Esophagus (tissue), 2 donors: ENCODE results near the gene G6PD. TPM values are rescaled to one million over a fixed set of nuclear protein-coding genes. Genes with fewer than 3 reads are reported as not detected.
"Not testable (repeated sequence)": the region's sequence is repeated elsewhere in the genome, so short reads cannot be mapped to it uniquely, and the experiment has no call there.

Experiments
- H3K27ac ChIP-seq, 2 donors: one replicate each; pipeline ENCODE4 v1.5.1; 2013; ENCODE audit warnings: low read depth in 2 of 2, mild to moderate bottlenecking in 2 of 2, inconsistent platforms in 1 of 2, low read length in 1 of 2, moderate library complexity in 1 of 2
- H3K27me3 ChIP-seq, 2 donors: one replicate each; pipeline ENCODE4 v1.6.1; 2013; ENCODE audit warnings: low read length in 2 of 2, control low read depth in 1 of 2, mild to moderate bottlenecking in 1 of 2; ENCODE audit not compliant: insufficient read depth in 2 of 2, control insufficient read depth in 1 of 2
- H3K36me3 ChIP-seq, 2 donors: one replicate each; pipeline ENCODE4 v1.6.1; 2013; ENCODE audit warnings: low read length in 1 of 2; ENCODE audit not compliant: control insufficient read depth in 2 of 2, insufficient read depth in 2 of 2
- H3K4me1 ChIP-seq, 2 donors: one replicate each; pipeline ENCODE4 v1.6.1; 2013; ENCODE audit warnings: low read length in 1 of 2; ENCODE audit not compliant: control insufficient read depth in 2 of 2, insufficient read depth in 2 of 2
- H3K4me3 ChIP-seq, 2 donors: one replicate each; pipeline ENCODE4 v1.5.1; 2013; ENCODE audit warnings: low read length in 2 of 2, mild to moderate bottlenecking in 2 of 2, low read depth in 1 of 2, moderate library complexity in 1 of 2
- H3K9me3 ChIP-seq, 2 donors: one replicate each; pipeline ENCODE4 v1.6.1; 2013; ENCODE audit warnings: mild to moderate bottlenecking in 2 of 2, low read depth in 1 of 2, low read length in 1 of 2, moderate library complexity in 1 of 2; ENCODE audit not compliant: control insufficient read depth in 2 of 2, insufficient read depth in 1 of 2
- WGBS, 2 donors: extraction: QIAGEN DNeasy Blood & Tissue Kit; methylation state at CpG; one replicate each; pipeline ENCODE4 v1.1.7; 2013; 5-methylcytosine and 5-hydroxymethylcytosine counted together
- polyA plus RNA-seq, 2 donors: library from polyadenylated mRNA; stranded (reverse); fragments of 200-250 nt; gene quantifications; one replicate each; pipeline ENCODE4 v1.2.3, GENCODE V29; 2013
- donor health status: healthy with polysubstance abuse.
- donor health status: Bipolar disorder and iron deficiency.

Gene G6PD
- polyA plus RNA-seq, 2 donors: 42.7 to 46.9 TPM

DNA sequence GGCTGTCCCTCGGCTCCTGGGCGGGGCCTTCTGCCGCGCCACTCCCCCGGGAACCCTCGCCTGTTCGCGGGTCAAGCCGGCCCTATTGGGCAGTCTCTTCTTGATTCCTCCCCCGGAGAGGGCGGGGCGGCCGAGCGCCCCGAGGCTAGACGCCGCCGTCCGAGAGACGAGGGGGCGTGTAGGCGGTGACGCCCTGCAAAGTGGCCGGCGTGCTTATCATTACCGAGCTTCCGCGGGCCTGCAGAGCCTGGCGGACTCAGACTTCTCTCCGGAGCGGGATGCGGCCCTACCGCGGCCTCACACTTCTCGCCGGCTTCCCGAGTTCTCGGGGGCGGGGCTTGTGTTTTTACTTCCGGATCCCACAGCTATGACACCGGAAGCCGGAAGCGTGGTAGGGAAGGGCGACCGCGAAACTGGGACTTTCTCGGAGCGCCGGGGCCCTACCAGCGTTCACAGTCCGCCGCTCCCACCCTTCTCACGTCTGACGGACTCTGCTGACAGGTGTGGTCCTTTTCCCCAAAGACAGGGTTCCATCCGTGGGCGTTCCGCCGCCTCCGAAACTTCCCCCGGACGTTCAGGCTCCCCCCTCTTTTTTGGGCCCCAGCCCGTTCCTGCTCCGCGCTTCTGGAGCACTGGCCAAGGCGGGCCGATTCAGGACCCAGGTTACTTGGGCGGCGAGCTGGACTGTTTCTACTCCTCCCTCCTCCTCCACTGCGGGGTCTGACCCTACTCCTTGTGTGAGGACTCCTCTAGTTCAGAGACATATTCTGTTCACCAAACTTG, 790 bp upstream of the G6PD start, which contains the start of gene IKBKG:
Gene IKBKG (plus strand): TSS at position 376 of the 783 bp plus-strand sequence. CDS start 4,383 bp downstream, outside the sequence.
- Histone ChIP-seq H3K27me3 (no peaks in the 10 kb centered on the region), H3K4me3 (peak within 1 kb of the TSS; percentile 49 to 68), H3K4me1 (peaks cover 0 to 7% of the 10 kb centered on the region in 2 donors), H3K27ac (peak within 1 kb of the TSS; percentile 95 to 97), H3K36me3 (peaks cover 0 to 4% of the 10 kb centered on the region in 2 donors), H3K9me3 (peaks cover 0 to 4% of the 10 kb centered on the region in 2 donors)
- WGBS, 2 donors: 1 to 41% methylated on average over 68 to 69 of the region's 69 CpGs

DNA sequence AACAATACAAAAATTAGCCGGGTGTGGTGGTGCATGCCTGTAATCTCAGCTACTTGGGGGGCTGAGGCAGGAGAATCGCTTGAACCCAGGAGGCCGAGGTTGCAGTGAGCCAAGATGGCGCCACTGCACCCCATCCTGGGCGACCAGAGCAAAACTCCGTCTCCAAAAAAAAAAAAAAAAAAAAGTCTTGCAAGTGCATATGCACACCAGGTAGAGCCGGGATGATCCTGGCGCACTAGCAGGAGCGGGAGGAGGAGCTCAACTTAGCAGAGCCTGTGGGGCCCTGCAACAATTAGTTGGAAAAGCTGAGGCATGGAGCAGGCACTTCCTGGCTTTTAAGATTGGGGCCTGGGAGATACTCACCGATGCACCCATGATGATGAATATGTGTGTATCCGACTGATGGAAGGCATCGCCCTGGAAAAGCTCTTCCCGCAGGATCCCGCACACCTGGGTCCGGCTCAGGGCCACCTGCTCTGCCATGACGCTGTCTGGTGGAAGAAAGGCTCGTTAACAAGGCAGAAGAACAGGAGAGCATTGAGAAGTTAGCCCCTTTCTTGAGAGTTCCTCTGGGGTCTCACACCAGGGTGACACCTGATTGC, 872 bp downstream of the G6PD start:
- H3K9me3 ChIP-seq: peaks cover 0 to 4% of the 10 kb centered on the region in 2 donors
- no peaks in the 10 kb centered on the region for H3K36me3 ChIP-seq
- WGBS, 2 donors: 90 to 91% methylated on average over 17 of the region's 17 CpGs
- H3K4me1 ChIP-seq: peaks cover 0 to 17% of the 10 kb centered on the region in 2 donors
- H3K27me3 ChIP-seq: no peaks in the 10 kb centered on the region
- peak overlapping the region in 1 of 2 donors; percentile 49 for H3K4me3 ChIP-seq
- H3K27ac ChIP-seq: no peak overlapping the region

DNA sequence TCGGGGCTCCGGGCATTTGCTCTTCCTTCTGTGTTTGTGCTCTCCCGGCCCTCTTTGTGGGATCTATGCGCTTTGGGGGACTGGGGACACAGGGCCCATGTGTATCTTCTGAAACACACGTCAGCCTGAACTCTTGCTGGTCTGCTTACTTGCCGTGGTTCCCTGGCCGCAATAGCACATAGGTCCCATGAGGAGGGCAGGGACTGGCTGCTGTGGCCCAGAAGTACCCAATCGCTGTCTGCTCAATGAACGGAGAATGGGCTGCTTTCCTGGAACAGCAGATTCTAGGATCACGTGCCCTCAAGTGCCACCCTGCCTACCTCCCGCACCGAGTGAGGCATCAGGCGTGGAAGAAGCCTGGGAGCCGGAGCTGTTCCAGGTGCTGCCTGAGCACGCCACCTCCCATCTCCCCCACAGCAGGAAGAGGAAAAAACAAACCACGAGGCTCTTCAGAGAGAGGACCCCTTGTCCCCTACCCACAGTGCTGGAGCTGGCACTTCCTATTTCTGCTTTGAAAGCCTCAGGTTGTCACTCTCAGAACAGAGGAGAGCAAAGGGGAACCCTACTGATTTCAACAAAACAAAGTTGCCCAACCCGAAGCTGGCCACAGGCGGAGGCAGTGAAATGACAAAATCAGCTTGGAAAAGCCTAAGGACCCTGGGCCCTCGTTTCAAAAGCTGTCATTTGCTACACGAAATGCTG, 3.8 kb downstream of the G6PD start:
- Histone ChIP-seq H3K27ac (peak overlapping the region; percentile 72 to 84), H3K9me3 (peaks cover 0 to 4% of the 10 kb centered on the region in 2 donors), H3K36me3 (no peaks in the 10 kb centered on the region), H3K4me1 (peaks cover 0 to 20% of the 10 kb centered on the region in 2 donors), H3K4me3 (no peak overlapping the region), H3K27me3 (no peaks in the 10 kb centered on the region)
- WGBS, 2 donors: 48 to 64% methylated on average over 20 of the region's 20 CpGs

DNA sequence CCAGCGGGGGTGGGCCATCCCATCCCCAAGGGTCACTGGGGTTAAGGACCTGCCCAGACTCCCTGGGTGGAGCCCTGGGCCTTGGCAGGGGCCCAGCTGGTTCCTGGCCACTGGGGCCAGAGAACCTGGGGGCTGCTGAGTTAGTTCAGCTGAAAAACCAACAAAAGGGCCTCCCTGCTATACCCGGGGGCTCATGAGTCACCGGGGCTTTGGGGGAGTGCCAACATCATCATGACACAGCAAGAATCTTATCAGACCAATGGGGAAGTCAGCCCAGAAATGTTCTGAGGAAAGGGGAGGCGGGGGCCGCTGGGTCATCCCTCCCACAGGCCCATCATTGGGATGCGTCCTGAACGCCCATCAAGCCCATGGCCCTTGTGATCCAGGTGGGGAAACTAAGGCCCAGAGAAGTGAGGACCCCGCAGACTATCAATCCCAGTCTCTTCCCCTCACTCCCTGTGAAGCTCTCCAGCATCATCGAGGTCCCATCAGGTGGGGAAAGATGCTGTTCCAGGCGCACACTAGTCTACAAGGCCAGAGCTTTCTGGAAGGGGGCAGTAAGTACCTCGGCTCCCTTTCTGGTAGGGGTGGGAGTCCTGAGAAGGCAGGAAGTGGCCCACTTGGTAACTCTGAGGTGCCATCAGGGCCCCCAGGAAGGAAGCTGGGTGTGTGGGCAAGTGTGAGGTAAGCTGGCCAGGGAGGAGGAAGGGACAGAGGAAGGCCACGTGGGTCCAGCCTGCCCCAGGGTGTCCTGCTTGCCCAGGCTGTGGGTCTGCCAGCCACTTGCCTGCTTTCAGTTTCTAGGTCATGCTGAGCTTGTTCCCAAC, 4.5 kb downstream of the G6PD start:
- WGBS, 2 donors: 35 to 54% methylated on average over 11 to 12 of the region's 12 CpGs
- H3K4me1 ChIP-seq: peaks cover 0 to 20% of the 10 kb centered on the region in 2 donors
- peak overlapping the region; percentile 81 to 84 for H3K27ac ChIP-seq
- no peaks in the 10 kb centered on the region for H3K36me3 ChIP-seq
- peaks cover 0 to 4% of the 10 kb centered on the region in 2 donors for H3K9me3 ChIP-seq
- H3K4me3 ChIP-seq: no peak overlapping the region
- H3K27me3 ChIP-seq: no peaks in the 10 kb centered on the region

DNA sequence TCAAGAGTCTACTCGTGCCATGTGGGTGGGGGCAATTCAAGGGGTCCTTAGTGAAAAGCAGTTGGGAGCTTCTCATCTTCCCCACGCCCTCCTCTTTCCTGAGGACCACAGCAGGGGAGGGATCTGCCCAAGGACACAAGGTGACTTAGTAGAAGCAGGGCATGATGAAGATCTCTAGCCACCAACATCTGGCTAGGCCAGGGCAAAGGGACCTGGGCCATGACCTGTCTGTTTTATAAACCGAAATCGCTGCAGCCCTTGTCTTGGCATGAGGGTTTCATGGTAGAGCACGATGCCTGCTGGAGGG, 5.1 kb downstream of the G6PD start:
- H3K4me1 ChIP-seq: peaks cover 0 to 20% of the 10 kb centered on the region in 2 donors
- H3K36me3 ChIP-seq: no peaks in the 10 kb centered on the region
- no peaks in the 10 kb centered on the region for H3K9me3 ChIP-seq
- no peaks in the 10 kb centered on the region for H3K27me3 ChIP-seq
- peak overlapping the region; percentile 81 to 84 for H3K27ac ChIP-seq
- WGBS, 2 donors: 53% methylated on average over 5 of the region's 5 CpGs
- no peak overlapping the region for H3K4me3 ChIP-seq

DNA sequence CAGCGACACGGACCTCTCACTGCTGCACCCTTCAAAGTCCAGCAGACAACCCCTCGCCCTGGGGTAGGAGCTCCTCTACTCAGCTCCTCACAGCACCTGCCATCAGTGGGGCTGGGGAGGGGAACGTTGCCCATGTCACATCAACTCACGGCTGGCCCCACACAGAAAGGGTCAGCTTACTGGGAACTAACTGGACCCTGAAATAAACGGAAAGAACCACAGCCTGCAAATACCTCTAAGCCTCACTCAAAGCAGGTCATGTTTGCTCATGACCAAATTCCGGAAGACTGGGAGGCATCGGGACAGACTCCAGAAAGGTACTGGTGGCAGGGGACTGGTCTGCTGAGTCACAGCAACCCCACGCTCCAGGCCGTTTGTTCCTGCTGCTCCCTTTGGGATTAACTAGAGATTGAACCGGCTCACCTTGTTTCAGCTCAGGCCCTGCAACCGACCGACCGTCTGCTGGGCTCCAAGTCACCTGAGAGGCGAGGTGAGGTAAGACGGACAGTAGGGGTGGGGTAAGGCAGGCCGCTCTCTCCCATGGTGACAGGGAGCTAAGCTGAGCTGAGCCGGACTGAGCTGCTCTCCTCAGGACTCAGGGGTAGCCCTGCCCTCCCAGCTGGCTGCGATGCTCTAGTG, 5.6 kb downstream of the G6PD start:
- peaks cover 0 to 19% of the 10 kb centered on the region in 2 donors for H3K4me1 ChIP-seq

DNA sequence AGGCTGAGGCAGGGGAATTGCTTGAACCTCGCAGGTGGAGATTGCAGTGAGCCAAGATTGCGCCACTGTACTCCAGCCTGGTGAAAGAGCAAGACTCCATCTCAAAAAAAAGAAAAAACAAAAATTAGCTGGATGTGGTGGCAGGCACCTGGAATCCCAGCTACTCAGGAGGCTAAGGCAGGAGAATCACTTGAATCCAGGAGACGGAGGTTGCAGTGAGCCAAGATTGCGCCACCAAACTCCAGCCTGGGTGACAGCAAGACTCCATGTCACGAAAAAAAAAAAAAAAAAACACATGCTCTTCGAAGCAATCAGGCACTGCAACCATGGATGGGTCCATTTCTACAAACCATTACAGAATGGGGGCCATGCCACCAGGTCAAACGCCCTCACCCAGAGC, 6.3 kb downstream of the G6PD start:
- H3K4me1 ChIP-seq: peaks cover 0 to 18% of the 10 kb centered on the region in 2 donors
- H3K36me3 ChIP-seq, H3K4me3 ChIP-seq, H3K27me3 ChIP-seq, H3K9me3 ChIP-seq: not testable (repeated sequence)
- peak overlapping the region; percentile 64 to 84 for H3K27ac ChIP-seq
- WGBS, 2 donors: 82 to 83% methylated on average over 7 of the region's 7 CpGs

More for the DNA sequence above, 5.6 kb downstream of the G6PD start:
- 47 to 73% methylated on average over 19 of the region's 19 CpGs for WGBS, 2 donors
- Histone ChIP-seq H3K36me3 (no peaks in the 10 kb centered on the region), H3K27ac (peak overlapping the region; percentile 81 to 84), H3K27me3 (no peaks in the 10 kb centered on the region), H3K4me3 (no peak overlapping the region), H3K9me3 (no peaks in the 10 kb centered on the region)

DNA sequence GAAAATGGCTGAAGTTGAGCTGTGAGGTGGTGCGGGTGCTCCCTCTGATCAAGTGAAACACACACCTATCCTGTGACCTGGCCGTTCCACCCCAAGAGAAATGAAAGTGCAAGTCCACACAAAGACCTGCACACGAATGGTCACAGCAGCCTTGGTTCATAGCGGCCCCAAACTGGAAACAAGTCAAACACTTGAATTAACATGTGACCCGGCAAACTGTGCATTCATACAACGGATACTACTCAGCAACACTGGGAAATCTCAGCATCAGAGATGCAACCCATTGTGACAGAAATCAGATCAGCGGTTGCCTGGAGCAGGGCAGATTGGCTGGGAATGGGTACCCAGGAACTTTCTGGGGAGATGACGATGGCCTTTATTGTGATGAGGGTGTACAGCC, 7.6 kb downstream of the G6PD start:
- H3K27me3 ChIP-seq: no peaks in the 10 kb centered on the region
- H3K4me3 ChIP-seq: no peak overlapping the region
- WGBS, 2 donors: 79 to 89% methylated on average over 8 of the region's 8 CpGs
- peaks cover 0 to 7% of the 10 kb centered on the region in 2 donors for H3K36me3 ChIP-seq
- H3K9me3 ChIP-seq: no peaks in the 10 kb centered on the region
- H3K27ac ChIP-seq: no peak overlapping the region
- H3K4me1 ChIP-seq: peaks cover 0 to 18% of the 10 kb centered on the region in 2 donors
